ENCODE results near the gene DSG1.

DSG1 gene

DNA sequence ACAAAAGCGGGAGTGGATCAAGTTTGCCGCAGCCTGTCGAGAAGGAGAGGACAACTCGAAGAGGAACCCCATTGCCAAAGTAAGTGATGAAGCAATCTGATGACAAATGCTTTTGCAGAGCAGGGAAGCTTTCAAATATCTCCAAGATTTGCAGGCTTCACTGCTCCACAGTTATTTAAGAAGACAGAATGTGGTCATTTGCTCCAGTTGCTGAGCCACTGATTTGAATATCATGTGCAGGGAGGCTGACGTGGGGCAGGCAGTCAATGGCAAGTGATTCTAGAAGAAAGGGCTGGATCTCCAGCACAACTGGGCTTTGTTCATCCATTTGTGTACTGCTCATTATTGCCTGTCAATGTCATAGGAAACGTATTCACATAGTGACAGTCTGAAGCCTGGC is 68.8 kb downstream of the DSG1 start:
- Histone ChIP-seq H2AFZ (ENCODE audit: low read depth, low read length, severe bottlenecking) (no peak overlapping the region), H3K9me2 (replicated peaks; ENCODE audit: insufficient read depth, low read length) (no peaks in the 10 kb centered on the region), H3K36me3 (ENCODE audit: low read length) (no peaks in the 10 kb centered on the region), H3K4me3 (ENCODE audit: insufficient read depth, low read length, poor library complexity, severe bottlenecking) (no peak overlapping the region), H3K27me3 (ENCODE audit: low read length) (no peaks in the 10 kb centered on the region), H3K27ac (ENCODE audit: low read depth, low read length) (no peak overlapping the region), H3K79me2 (ENCODE audit: insufficient read depth, low read length) (no peaks in the 10 kb centered on the region), H3K4me2 (ENCODE audit: low read depth, low read length, poor library complexity, severe bottlenecking) (no peak overlapping the region), H3K9me3 (ENCODE audit: insufficient read depth, low read length) (0 out of 2 replicates have a peak, but pooled peaks cover 2% of the 10 kb centered on the region), H3K9ac (ENCODE audit: low read length) (no peak overlapping the region), H3F3A (ENCODE audit: insufficient read depth) (no peaks in the 10 kb centered on the region), H4K20me1 (ENCODE audit: low read depth, low read length) (no peaks in the 10 kb centered on the region)
- TF ChIP-seq, protein P1, sequence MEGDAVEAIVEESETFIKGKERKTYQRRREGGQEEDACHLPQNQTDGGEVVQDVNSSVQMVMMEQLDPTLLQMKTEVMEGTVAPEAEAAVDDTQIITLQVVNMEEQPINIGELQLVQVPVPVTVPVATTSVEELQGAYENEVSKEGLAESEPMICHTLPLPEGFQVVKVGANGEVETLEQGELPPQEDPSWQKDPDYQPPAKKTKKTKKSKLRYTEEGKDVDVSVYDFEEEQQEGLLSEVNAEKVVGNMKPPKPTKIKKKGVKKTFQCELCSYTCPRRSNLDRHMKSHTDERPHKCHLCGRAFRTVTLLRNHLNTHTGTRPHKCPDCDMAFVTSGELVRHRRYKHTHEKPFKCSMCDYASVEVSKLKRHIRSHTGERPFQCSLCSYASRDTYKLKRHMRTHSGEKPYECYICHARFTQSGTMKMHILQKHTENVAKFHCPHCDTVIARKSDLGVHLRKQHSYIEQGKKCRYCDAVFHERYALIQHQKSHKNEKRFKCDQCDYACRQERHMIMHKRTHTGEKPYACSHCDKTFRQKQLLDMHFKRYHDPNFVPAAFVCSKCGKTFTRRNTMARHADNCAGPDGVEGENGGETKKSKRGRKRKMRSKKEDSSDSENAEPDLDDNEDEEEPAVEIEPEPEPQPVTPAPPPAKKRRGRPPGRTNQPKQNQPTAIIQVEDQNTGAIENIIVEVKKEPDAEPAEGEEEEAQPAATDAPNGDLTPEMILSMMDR (IDR thresholded peaks at IDR 0.05; ENCODE audit: insufficient read depth, low read length, poor library complexity, severe bottlenecking): no peak
- TF ChIP-seq EZH2phosphoT487 (conservative IDR thresholded peaks at IDR 0.05; ENCODE audit: low read length): no peak

DNA sequence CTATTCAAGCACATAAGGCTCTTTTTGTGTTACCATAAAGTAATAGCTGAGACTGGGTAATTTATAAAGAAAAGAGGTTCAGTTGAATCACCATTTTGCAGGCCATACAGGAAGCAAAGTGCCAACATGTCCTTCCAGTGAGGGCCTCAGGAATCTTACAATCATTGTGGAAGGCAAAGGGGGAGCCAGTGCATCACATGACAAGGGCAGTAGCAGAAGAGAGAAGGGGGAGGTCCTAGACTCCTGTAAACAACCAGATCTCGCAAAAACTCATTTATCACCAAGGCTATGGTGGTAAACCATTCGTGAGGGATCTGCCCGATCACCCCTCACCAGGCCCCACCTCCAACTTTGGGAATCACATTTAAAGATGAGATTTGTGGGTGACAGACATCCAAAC is 75.3 kb downstream of the DSG1 start:
- H3K27ac ChIP-seq (ENCODE audit: low read depth, low read length): no peak overlapping the region
- no peaks in the 10 kb centered on the region for H3K27me3 ChIP-seq (ENCODE audit: low read length)
- no peak overlapping the region for H2AFZ ChIP-seq (ENCODE audit: low read depth, low read length, severe bottlenecking)
- H3K9me3 ChIP-seq (ENCODE audit: insufficient read depth, low read length): 0 out of 2 replicates have a peak, but pooled peaks cover 2% of the 10 kb centered on the region
- no peaks in the 10 kb centered on the region for H3K36me3 ChIP-seq (ENCODE audit: low read length)
- H3K79me2 ChIP-seq (ENCODE audit: insufficient read depth, low read length): no peaks in the 10 kb centered on the region
- H3F3A ChIP-seq (ENCODE audit: insufficient read depth): no peaks in the 10 kb centered on the region
- H3K9ac ChIP-seq (ENCODE audit: low read length): no peak overlapping the region
- no peak for TF ChIP-seq EZH2phosphoT487 (conservative IDR thresholded peaks at IDR 0.05; ENCODE audit: low read length)
- TF ChIP-seq, protein P1 (IDR thresholded peaks at IDR 0.05; ENCODE audit: insufficient read depth, low read length, poor library complexity, severe bottlenecking): no peak
- H3K4me2 ChIP-seq (ENCODE audit: low read depth, low read length, poor library complexity, severe bottlenecking): no peak overlapping the region
- H4K20me1 ChIP-seq (ENCODE audit: low read depth, low read length): no peaks in the 10 kb centered on the region
- H3K9me2 ChIP-seq (replicated peaks; ENCODE audit: insufficient read depth, low read length): no peaks in the 10 kb centered on the region
- no peak overlapping the region for H3K4me3 ChIP-seq (ENCODE audit: insufficient read depth, low read length, poor library complexity, severe bottlenecking)

DNA sequence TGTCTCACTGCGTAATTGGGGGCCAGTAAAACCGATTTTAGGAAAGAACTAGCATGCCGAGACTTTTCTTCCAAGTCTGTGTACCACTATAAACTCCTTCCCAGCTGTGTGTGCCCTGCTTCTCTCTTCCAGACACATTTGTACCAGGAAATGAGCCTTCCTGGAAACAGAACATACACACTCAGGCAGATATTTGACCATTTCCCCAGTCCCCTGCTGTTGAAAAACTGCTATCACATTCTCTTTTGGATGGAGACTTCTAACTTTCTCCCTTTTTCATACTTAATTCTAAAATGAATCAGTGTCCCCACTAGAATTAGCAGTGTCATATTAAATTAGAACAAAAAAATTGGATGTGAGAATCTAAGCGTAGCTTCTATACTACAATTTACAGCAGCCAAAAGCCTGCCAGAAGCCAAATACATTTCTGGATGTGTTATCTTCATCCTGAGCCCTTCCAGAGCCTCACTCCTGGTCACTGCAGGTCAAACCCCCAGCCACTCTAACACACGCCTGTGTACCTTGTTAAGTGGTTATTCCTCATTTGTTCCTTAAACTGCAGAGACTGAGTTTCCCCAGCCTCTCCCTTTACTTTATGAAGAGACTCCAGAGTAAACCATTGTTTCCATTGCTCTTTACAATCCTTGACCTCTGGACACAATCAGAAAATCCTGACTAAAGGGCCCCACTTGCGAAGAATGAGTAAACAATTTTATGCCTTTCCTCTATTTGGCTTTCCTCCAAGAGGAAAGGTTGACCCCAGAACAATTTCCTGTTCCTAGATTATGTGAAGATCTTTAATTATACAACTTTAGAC is 79.0 kb downstream of the DSG1 start:
- H3K79me2 ChIP-seq (ENCODE audit: insufficient read depth, low read length): no peaks in the 10 kb centered on the region
- no peak overlapping the region for H3K9ac ChIP-seq (ENCODE audit: low read length)
- no peak overlapping the region for H3K4me2 ChIP-seq (ENCODE audit: low read depth, low read length, poor library complexity, severe bottlenecking)
- H4K20me1 ChIP-seq (ENCODE audit: low read depth, low read length): no peaks in the 10 kb centered on the region
- H3F3A ChIP-seq (ENCODE audit: insufficient read depth): no peaks in the 10 kb centered on the region
- no peaks in the 10 kb centered on the region for H3K36me3 ChIP-seq (ENCODE audit: low read length)
- no peak overlapping the region for H3K27ac ChIP-seq (ENCODE audit: low read depth, low read length)
- H3K9me3 ChIP-seq (ENCODE audit: insufficient read depth, low read length): no peaks in the 10 kb centered on the region
- H2AFZ ChIP-seq (ENCODE audit: low read depth, low read length, severe bottlenecking): no peak overlapping the region
- no peaks in the 10 kb centered on the region for H3K9me2 ChIP-seq (replicated peaks; ENCODE audit: insufficient read depth, low read length)
- TF ChIP-seq, protein P1 (IDR thresholded peaks at IDR 0.05; ENCODE audit: insufficient read depth, low read length, poor library complexity, severe bottlenecking): no peak
- no peak for TF ChIP-seq EZH2phosphoT487 (conservative IDR thresholded peaks at IDR 0.05; ENCODE audit: low read length)
- no peak overlapping the region for H3K4me3 ChIP-seq (ENCODE audit: insufficient read depth, low read length, poor library complexity, severe bottlenecking)
- H3K27me3 ChIP-seq (ENCODE audit: low read length): no peaks in the 10 kb centered on the region

All from SU-DHL-6 (cell line).